A673 (cell line): Measurements from ENCODE around the gene LRP8. TPM values are rescaled to one million over a fixed set of nuclear protein-coding genes. Genes with fewer than 3 reads are reported as not detected.

Experiments used
- BruUV-seq: library from RNA; stranded (reverse); fragments of 400-500 nt; replicated peaks from 2 replicates; lab custom pipeline; 2021; lab: Mats Ljungman, UMichigan
- CTCF ChIA-PET: fragments of 300-600 bp; sonication (Branson Sonifier 250); formaldehyde crosslinking; loops from one replicate; lab custom pipeline; 2022; ENCODE audit warnings: antibody characterized with exemption; lab: Charles Lee
- POLR2A ChIA-PET: fragments of 300-600 bp; sonication (Branson Sonifier 250); formaldehyde crosslinking; loops from one replicate; lab custom pipeline; 2022; ENCODE audit warnings: antibody characterized with exemption; ENCODE audit not compliant: low non-redundant PET; lab: Charles Lee
- DNase-seq: peaks from one replicate; pipeline ENCODE4 v3.0.0-alpha.2; 2015; ENCODE audit warnings: low spot score
- H3K27ac ChIP-seq: fragments of 200-600 bp; sonication (generic); 2 replicates; pipeline ENCODE4 v1.5.1; 2016; ENCODE audit warnings: mixed run types, low read depth, mild to moderate bottlenecking, mixed read lengths, antibody characterized with exemption, low read length; ENCODE audit not compliant: poor library complexity, severe bottlenecking
- H3K27me3 ChIP-seq: fragments of 200-600 bp; sonication (generic); replicated peaks from 2 replicates; pipeline ENCODE4 v1.6.1; 2017; ENCODE audit warnings: mixed run types, low read depth, mild to moderate bottlenecking, mixed read lengths, antibody characterized with exemption, low read length; ENCODE audit not compliant: insufficient read depth, poor library complexity
- H3K36me3 ChIP-seq: fragments of 200-600 bp; sonication (generic); 2 replicates; pipeline ENCODE4 v1.6.1; 2016; ENCODE audit warnings: mixed run types, mild to moderate bottlenecking, mixed read lengths, antibody characterized with exemption, low read length; ENCODE audit not compliant: insufficient read depth, poor library complexity, severe bottlenecking
- H3K4me1 ChIP-seq: fragments of 200-600 bp; sonication (generic); 2 replicates; pipeline ENCODE4 v1.6.1; 2017; ENCODE audit warnings: mixed run types, mild to moderate bottlenecking, mixed read lengths, antibody characterized with exemption, low read length; ENCODE audit not compliant: insufficient read depth, poor library complexity, severe bottlenecking
- H3K4me3 ChIP-seq: fragments of 200-600 bp; sonication (generic); 2 replicates; pipeline ENCODE4 v1.5.1; 2016; ENCODE audit warnings: low read depth, mixed run types, mild to moderate bottlenecking, mixed read lengths, low read length; ENCODE audit not compliant: poor library complexity, severe bottlenecking
- H3K9me3 ChIP-seq: fragments of 200-600 bp; sonication (generic); 2 replicates; pipeline ENCODE4 v1.6.1; 2016; ENCODE audit warnings: mixed run types, low read depth, mild to moderate bottlenecking, mixed read lengths, antibody characterized with exemption, low read length; ENCODE audit not compliant: poor library complexity, severe bottlenecking
- EZH2 ChIP-seq: fragments of 200-600 bp; sonication (generic); IDR thresholded peaks from 2 replicates; pipeline ENCODE4 v1.6.1; 2017; ENCODE audit warnings: borderline replicate concordance, low read depth, mild to moderate bottlenecking, mixed read lengths, antibody characterized with exemption, low read length; ENCODE audit not compliant: poor library complexity, severe bottlenecking
- intact Hi-C: fragments of 100-400 bp; cut with micrococcal nuclease; formaldehyde crosslinking; loops from one replicate; pipeline ENCODE4 v1.10.0; 2022; ENCODE audit not compliant: unreplicated experiment
- total RNA-seq: library from RNA; stranded (reverse); gene quantifications from 2 replicates; pipeline ENCODE4 v1.2.3, GENCODE V29; 2021
- TF ChIP-seq, protein P1 (sequence below): fragments of 300-800, 200-600 bp; sonication (generic); conservative IDR thresholded peaks from 2 replicates; pipeline ENCODE4 v1.5.1; 2017; ENCODE audit warnings: low read depth, mild to moderate bottlenecking, antibody characterized with exemption, low read length, moderate library complexity, mixed read lengths

LRP8 gene
- total RNA-seq, 1 experiment from 2014 or later, result 24.7 TPM

- no peaks in the 10 kb centered on the region for H3K27me3 ChIP-seq
- intact Hi-C loops, result no loop called here
- no peak overlapping the region for H3K4me3 ChIP-seq
- POLR2A ChIA-PET, result no interaction called here
- DNase-seq, result no peak
- no peaks in the 10 kb centered on the region for H3K36me3 ChIP-seq
- BruUV-seq, result no TSS peak
- H3K27ac ChIP-seq, result no peak overlapping the region
- TF ChIP-seq, protein P1, sequence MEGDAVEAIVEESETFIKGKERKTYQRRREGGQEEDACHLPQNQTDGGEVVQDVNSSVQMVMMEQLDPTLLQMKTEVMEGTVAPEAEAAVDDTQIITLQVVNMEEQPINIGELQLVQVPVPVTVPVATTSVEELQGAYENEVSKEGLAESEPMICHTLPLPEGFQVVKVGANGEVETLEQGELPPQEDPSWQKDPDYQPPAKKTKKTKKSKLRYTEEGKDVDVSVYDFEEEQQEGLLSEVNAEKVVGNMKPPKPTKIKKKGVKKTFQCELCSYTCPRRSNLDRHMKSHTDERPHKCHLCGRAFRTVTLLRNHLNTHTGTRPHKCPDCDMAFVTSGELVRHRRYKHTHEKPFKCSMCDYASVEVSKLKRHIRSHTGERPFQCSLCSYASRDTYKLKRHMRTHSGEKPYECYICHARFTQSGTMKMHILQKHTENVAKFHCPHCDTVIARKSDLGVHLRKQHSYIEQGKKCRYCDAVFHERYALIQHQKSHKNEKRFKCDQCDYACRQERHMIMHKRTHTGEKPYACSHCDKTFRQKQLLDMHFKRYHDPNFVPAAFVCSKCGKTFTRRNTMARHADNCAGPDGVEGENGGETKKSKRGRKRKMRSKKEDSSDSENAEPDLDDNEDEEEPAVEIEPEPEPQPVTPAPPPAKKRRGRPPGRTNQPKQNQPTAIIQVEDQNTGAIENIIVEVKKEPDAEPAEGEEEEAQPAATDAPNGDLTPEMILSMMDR, result no peak
- no peak for TF ChIP-seq EZH2
- H3K9me3 ChIP-seq, result no peaks in the 10 kb centered on the region
- H3K4me1 ChIP-seq, result no peaks in the 10 kb centered on the region
- CTCF ChIA-PET, result no interaction called here
Measured at GRCh38 chr1:53365437-53366063, 37.7 kb upstream of the LRP8 start.

DNA sequence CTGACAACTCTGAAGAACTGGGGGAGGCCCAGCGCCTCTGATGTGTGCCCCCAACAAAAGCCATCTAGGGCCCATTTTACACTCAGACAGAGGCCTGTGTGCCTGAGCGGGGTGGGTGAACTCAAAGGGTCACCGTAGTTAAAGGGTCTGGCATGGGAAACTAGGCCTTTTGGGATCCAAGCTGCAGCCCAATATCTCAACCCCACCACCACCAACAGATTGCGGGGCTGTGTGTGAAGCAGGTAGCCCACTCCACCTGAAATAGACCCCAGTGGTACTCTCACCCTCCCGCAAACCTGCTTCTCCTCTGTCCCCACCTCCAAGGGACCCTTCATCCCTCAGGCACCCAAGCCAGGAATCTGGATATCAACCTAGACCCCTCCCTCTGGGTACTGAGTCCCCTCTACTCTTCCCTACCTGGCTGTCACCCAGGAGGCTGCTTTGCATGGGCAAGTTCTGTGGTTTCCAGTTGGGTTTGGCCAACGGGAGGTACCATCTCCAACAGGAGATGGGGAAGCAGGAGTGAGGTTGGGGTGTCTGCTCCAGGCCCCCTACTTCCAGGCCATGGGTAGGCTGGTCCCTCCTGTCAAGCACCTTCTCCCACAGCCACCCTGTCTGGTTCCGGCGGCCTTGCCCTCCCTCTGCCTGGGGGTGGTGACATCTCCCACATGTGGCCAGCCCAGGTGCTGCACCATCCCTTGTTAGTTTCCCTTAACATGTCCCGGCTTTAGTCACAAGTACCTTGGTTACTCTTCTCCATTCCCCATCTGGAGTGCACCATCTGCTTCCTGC lies 35.2 kb upstream of the LRP8 start:
- no peak for TF ChIP-seq EZH2
- TF ChIP-seq, protein P1, result no peak
- CTCF ChIA-PET, result no interaction called here
- intact Hi-C loops, result no loop called here
- DNase-seq, result no peak
- H3K4me3 ChIP-seq, result no peak overlapping the region
- BruUV-seq, result no TSS peak
- H3K36me3 ChIP-seq, result no peaks in the 10 kb centered on the region
- H3K27ac ChIP-seq, result no peak overlapping the region
- no peaks in the 10 kb centered on the region for H3K9me3 ChIP-seq
- no peaks in the 10 kb centered on the region for H3K27me3 ChIP-seq
- POLR2A ChIA-PET, result no interaction called here
- H3K4me1 ChIP-seq, result no peaks in the 10 kb centered on the region

- no peak for TF ChIP-seq EZH2
- TF ChIP-seq, protein P1, result no peak
Measured at GRCh38 chr1:53362270-53362669, 34.4 kb upstream of the LRP8 start.

More at GRCh38 chr1:53362270-53362669, 34.4 kb upstream of the LRP8 start:
- ChIA-PET CTCF (no interaction called here), POLR2A (no interaction called here)
- DNase-seq, result no peak
- Histone ChIP-seq H3K36me3 (no peaks in the 10 kb centered on the region), H3K4me3 (no peak overlapping the region), H3K27me3 (no peaks in the 10 kb centered on the region), H3K9me3 (no peaks in the 10 kb centered on the region), H3K4me1 (no peaks in the 10 kb centered on the region), H3K27ac (no peak overlapping the region)
- intact Hi-C loops, result no loop called here
- BruUV-seq, result no TSS peak
